H1 (cell line): ENCODE measurements around the gene ST6GALNAC5. TPM values are rescaled to one million over a fixed set of nuclear protein-coding genes. Genes with fewer than 3 reads are reported as not detected.

Source experiments
- CTCF ChIA-PET: fragments of 300-600 bp; sonication (Branson Sonifier 250); formaldehyde crosslinking; loops from one replicate; lab custom pipeline; 2021; ENCODE audit not compliant: partially characterized antibody; lab: Charles Lee
- POLR2A ChIA-PET: fragments of 300-600 bp; sonication (Branson Sonifier 250); formaldehyde crosslinking; loops from one replicate; lab custom pipeline; 2021; ENCODE audit warnings: inconsistent platforms; ENCODE audit not compliant: partially characterized antibody; lab: Charles Lee
- DNase-seq, 2 experiments: peaks; one replicate each; pipeline versions ENCODE4 v3.0.0 to v3.0.0-alpha.2; 2010 to 2022; ENCODE audit warnings: low spot score in 2 of 2, low read depth in 1 of 2, mixed read lengths in 1 of 2
- FAIRE-seq: peaks from 2 replicates; lab custom pipeline; 2011; peaks lifted over from hg19 to GRCh38; lab: Jason Lieb, UNC
- H2AFZ ChIP-seq: 2 replicates; pipeline ENCODE4 v1.8.1; 2012; ENCODE audit warnings: low read length, inconsistent platforms
- H2AK5ac ChIP-seq: 2 replicates; pipeline ENCODE4 v1.6.1; 2013; ENCODE audit warnings: low read depth, low read length
- H2BK120ac ChIP-seq: replicated peaks from 2 replicates; pipeline ENCODE3; 2013; ENCODE audit warnings: low read depth, low read length, inconsistent platforms
- H2BK12ac ChIP-seq: 2 replicates; pipeline ENCODE4 v1.6.1; 2013; ENCODE audit warnings: low read depth, low read length
- H2BK15ac ChIP-seq: 2 replicates; pipeline ENCODE4 v1.6.1; 2013; ENCODE audit warnings: low read length
- H2BK20ac ChIP-seq: 2 replicates; pipeline ENCODE4 v1.6.1; 2013; ENCODE audit warnings: low read length
- H2BK5ac ChIP-seq: 2 replicates; pipeline ENCODE4 v1.6.1; 2013; ENCODE audit warnings: low read depth, low read length
- H3K14ac ChIP-seq: 2 replicates; pipeline ENCODE4 v1.6.1; 2013; ENCODE audit warnings: inconsistent platforms; ENCODE audit not compliant: insufficient read length
- H3K18ac ChIP-seq: 2 replicates; pipeline ENCODE4 v1.6.1; 2013; ENCODE audit warnings: low read length; ENCODE audit errors: extremely low read depth
- H3K23ac ChIP-seq: 2 replicates; pipeline ENCODE4 v1.6.1; 2013; ENCODE audit warnings: inconsistent platforms; ENCODE audit not compliant: insufficient read length
- H3K23me2 ChIP-seq: 2 replicates; pipeline ENCODE4 v1.6.1; 2013; ENCODE audit warnings: low read depth, low read length
- H3K27ac ChIP-seq: 2 replicates; pipeline ENCODE4 v1.6.1; 2011; ENCODE audit warnings: low read depth, low read length, inconsistent platforms
- H3K27me3 ChIP-seq, 4 experiments: replicated peaks in 1 of 4; 1 replicate in 1 of 4; 2 replicates in 3 of 4; pipeline versions ENCODE4 v1.6.1 to v1.8.1; 2011 to 2013; ENCODE audit warnings: low read length in 3 of 4, mild to moderate bottlenecking in 3 of 4, inconsistent platforms in 2 of 4, mixed read lengths in 2 of 4, moderate library complexity in 1 of 4; ENCODE audit not compliant: control insufficient read depth in 3 of 4, insufficient read depth in 3 of 4; ENCODE audit errors: extremely low read depth in 1 of 4
- H3K36me3 ChIP-seq, 4 experiments: 2 replicates each; pipeline versions ENCODE4 v1.6.1 to v1.8.1; 2011 to 2013; ENCODE audit warnings: mild to moderate bottlenecking in 4 of 4, low read length in 3 of 4, moderate library complexity in 2 of 4, control low read depth in 1 of 4, inconsistent platforms in 1 of 4; ENCODE audit not compliant: insufficient read depth in 4 of 4, control insufficient read depth in 2 of 4
- H3K4ac ChIP-seq: replicated peaks from 2 replicates; pipeline ENCODE3; 2013; ENCODE audit warnings: low read length, low read depth, mixed read lengths, inconsistent platforms; ENCODE audit not compliant: insufficient read length
- H3K4me1 ChIP-seq, 4 experiments: replicated peaks in 1 of 4; 1 replicate in 1 of 4; 2 replicates in 3 of 4; pipeline versions ENCODE4 v1.6.1 to v1.8.1; 2011 to 2013; ENCODE audit warnings: low read length in 3 of 4, inconsistent platforms in 2 of 4, mixed read lengths in 1 of 4; ENCODE audit not compliant: insufficient read depth in 4 of 4, control insufficient read depth in 3 of 4
- H3K4me2 ChIP-seq, 2 experiments: 2 replicates each; pipeline versions ENCODE4 v1.6.1 to v1.8.1; 2011 to 2013; ENCODE audit warnings: low read depth in 2 of 2, low read length in 2 of 2, control low read depth in 1 of 2, inconsistent platforms in 1 of 2, mild to moderate bottlenecking in 1 of 2; ENCODE audit not compliant: insufficient read depth in 1 of 2
- H3K4me3 ChIP-seq, 4 experiments: fragments of 200-600, 300-600 bp in 1 of 4; sonication (generic), shearing (Covaris generic), sonication (Bioruptor Twin) in 1 of 4; 2 replicates each; pipeline versions ENCODE4 v1.5.1 to v1.8.1; 2011 to 2016; ENCODE audit warnings: low read length in 4 of 4, low read depth in 3 of 4, control low read depth in 2 of 4, inconsistent platforms in 2 of 4, mild to moderate bottlenecking in 2 of 4, mixed read lengths in 1 of 4, moderate library complexity in 1 of 4; ENCODE audit not compliant: insufficient read depth in 2 of 4; ENCODE audit errors: extremely low read depth in 1 of 4
- H3K56ac ChIP-seq: replicated peaks from 2 replicates; pipeline ENCODE3; 2013; ENCODE audit warnings: low read depth, mild to moderate bottlenecking, mixed read lengths, low read length, inconsistent platforms; ENCODE audit not compliant: insufficient read length
- H3K79me1 ChIP-seq: 2 replicates; pipeline ENCODE4 v1.6.1; 2013; ENCODE audit warnings: low read depth, low read length, control low read depth
- H3K79me2 ChIP-seq, 2 experiments: 2 replicates each; pipeline versions ENCODE4 v1.6.1 to v1.8.1; 2012 to 2013; ENCODE audit warnings: low read length in 2 of 2, mild to moderate bottlenecking in 2 of 2, inconsistent platforms in 1 of 2; ENCODE audit not compliant: insufficient read depth in 2 of 2, control insufficient read depth in 1 of 2
- H3K9ac ChIP-seq, 4 experiments: replicated peaks in 1 of 4; 1 replicate in 1 of 4; 2 replicates in 3 of 4; pipeline versions ENCODE4 v1.6.1 to v1.8.1; 2011 to 2013; ENCODE audit warnings: low read depth in 3 of 4, low read length in 3 of 4, control low read depth in 2 of 4, mild to moderate bottlenecking in 2 of 4, moderate library complexity in 2 of 4, inconsistent platforms in 1 of 4; ENCODE audit errors: extremely low read depth in 1 of 4
- H3K9me3 ChIP-seq, 2 experiments: 2 replicates each; pipeline versions ENCODE4 v1.6.1 to v1.8.1; 2012 to 2013; ENCODE audit warnings: mild to moderate bottlenecking in 2 of 2, moderate library complexity in 2 of 2, control low read depth in 1 of 2, inconsistent platforms in 1 of 2, low read depth in 1 of 2, low read length in 1 of 2, mixed read lengths in 1 of 2; ENCODE audit not compliant: insufficient read depth in 2 of 2
- H4K20me1 ChIP-seq, 2 experiments: replicated peaks in 1 of 2; 2 replicates each; pipeline versions ENCODE3 to v1.8.1; 2011 to 2013; ENCODE audit warnings: inconsistent platforms in 2 of 2, low read length in 2 of 2, mild to moderate bottlenecking in 1 of 2; ENCODE audit not compliant: insufficient read depth in 2 of 2, control insufficient read depth in 1 of 2
- H4K5ac ChIP-seq: 2 replicates; pipeline ENCODE4 v1.6.1; 2013; ENCODE audit warnings: low read length, low read depth, mixed read lengths, inconsistent platforms; ENCODE audit not compliant: insufficient read length
- H4K8ac ChIP-seq: 2 replicates; pipeline ENCODE4 v1.8.0; 2013; ENCODE audit warnings: mild to moderate bottlenecking, moderate library complexity, low read length, inconsistent platforms; ENCODE audit not compliant: insufficient read depth; ENCODE audit errors: extremely low read depth
- H4K91ac ChIP-seq: replicated peaks from 2 replicates; pipeline ENCODE3; 2013; ENCODE audit warnings: low read length, mixed read lengths, inconsistent platforms; ENCODE audit not compliant: insufficient read length
- ASH2L ChIP-seq: fragments of 200-600, 300-600 bp; sonication (generic); IDR thresholded peaks from one replicate; pipeline ENCODE4 v1.7.1; 2017; ENCODE audit warnings: low read length
- BACH1 ChIP-seq: IDR thresholded peaks from 2 replicates; pipeline ENCODE4 v1.6.1; 2012; ENCODE audit warnings: low read length, improper control_type of control experiment
- CBX5 ChIP-seq: fragments of 300-800, 300-1000 bp; sonication (generic); IDR thresholded peaks from 2 replicates; pipeline ENCODE4 v1.7.1; 2016; ENCODE audit warnings: antibody characterized with exemption, low read length, low read depth
- CTBP2 ChIP-seq: IDR thresholded peaks from 2 replicates; pipeline ENCODE4 v1.7.0; 2011; ENCODE audit warnings: borderline replicate concordance, mild to moderate bottlenecking, moderate library complexity, mixed read lengths, low read length; ENCODE audit not compliant: insufficient read depth, insufficient read length
- FOSL1 ChIP-seq: IDR thresholded peaks from 2 replicates; pipeline ENCODE4 v1.6.1; 2011; ENCODE audit warnings: mild to moderate bottlenecking, low read depth, low read length, moderate library complexity; ENCODE audit not compliant: insufficient read depth
- KDM5A ChIP-seq: fragments of 200-600 bp; IDR thresholded peaks from 2 replicates; pipeline ENCODE4 v1.7.1; 2012; ENCODE audit warnings: mild to moderate bottlenecking, low read length, inconsistent platforms, mixed read lengths
- NRF1 ChIP-seq: IDR thresholded peaks from 2 replicates; pipeline ENCODE4 v1.6.1; 2011; ENCODE audit warnings: mild to moderate bottlenecking, low read depth, low read length, improper control_type of control experiment
- POU5F1 ChIP-seq: IDR thresholded peaks from 2 replicates; pipeline ENCODE4 v1.6.1; 2011; ENCODE audit warnings: low read depth, mild to moderate bottlenecking, low read length, moderate library complexity
- RFX5 ChIP-seq: IDR thresholded peaks from 2 replicates; pipeline ENCODE4 v1.6.1; 2011; ENCODE audit warnings: low read depth, low read length, improper control_type of control experiment, borderline replicate concordance
- RXRA ChIP-seq: IDR thresholded peaks from 2 replicates; pipeline ENCODE4 v1.6.1; 2011; ENCODE audit warnings: low read depth, mild to moderate bottlenecking, low read length, moderate library complexity; ENCODE audit not compliant: insufficient read depth
- SIRT6 ChIP-seq: IDR thresholded peaks from one replicate; pipeline ENCODE4 v1.7.1; 2012; ENCODE audit warnings: low read length, inconsistent platforms
- SUZ12 ChIP-seq: fragments of 200-600 bp; sonication (generic); IDR thresholded peaks from 2 replicates; pipeline ENCODE4 v1.6.1; 2012; ENCODE audit warnings: mild to moderate bottlenecking, inconsistent platforms, low read length, moderate library complexity, mixed read lengths
- TAF7 ChIP-seq: optimal IDR thresholded peaks from 2 replicates; pipeline ENCODE3; 2011; ENCODE audit warnings: low read depth, mild to moderate bottlenecking, inconsistent platforms, low read length, moderate library complexity, borderline replicate concordance
- TCF12 ChIP-seq: IDR thresholded peaks from 2 replicates; pipeline ENCODE4 v1.6.1; 2011; ENCODE audit warnings: low read depth, mild to moderate bottlenecking, low read length
- WGBS, 2 experiments: shearing (Covaris generic) in 1 of 2; methylation state at CpG; one replicate each; pipeline versions ENCODE4 v1.1.6 to v1.1.7; 2013 to 2015; ENCODE audit warnings: low lambda C conversion rate in 2 of 2, mixed read lengths in 2 of 2, inconsistent platforms in 1 of 2, low coverage in 1 of 2, missing lambda C conversion rate in 1 of 2; ENCODE audit not compliant: insufficient replicate concordance in 2 of 2, insufficient coverage in 1 of 2, insufficient read length in 1 of 2; ENCODE audit errors: extremely low coverage in 1 of 2, missing lambda C conversion rate in 1 of 2; 5-methylcytosine and 5-hydroxymethylcytosine counted together
- polyA plus RNA-seq, 7 experiments: library from polyadenylated mRNA; depleted of rRNA in 3 of 7; stranded (reverse) in 5 of 7; unstranded in 2 of 7; fragments of >200 nt in 5 of 7; fragments of 200-250 nt in 2 of 7; gene quantifications; 1 replicate in 5 of 7; 2 replicates in 1 of 7; 4 replicates in 1 of 7; pipeline versions ENCODE4 v1.2.1 to v1.2.3, GENCODE V29; 2011 to 2013; ENCODE audit warnings: missing spikeins in 2 of 7, mixed read lengths in 2 of 7
- total RNA-seq: library from RNA; stranded (reverse); fragmentation: NEBNext Ultra II Directional; extraction: Animal tissue kit (Norgen Biotek cat#: 25700); gene quantifications from 2 replicates; pipeline ENCODE4 v1.2.1, GENCODE V29; 2021
- TF ChIP-seq, protein P1 (sequence below): IDR thresholded peaks from 2 replicates; pipeline ENCODE4 v1.6.1; 2012; ENCODE audit warnings: inconsistent platforms

Gene ST6GALNAC5
- total and polyA plus RNA-seq, 2 of the 8 experiments (the other 6 are each of a cell fraction or from before 2014, with no cell fraction given) = 6.2 to 7.3 TPM

DNA sequence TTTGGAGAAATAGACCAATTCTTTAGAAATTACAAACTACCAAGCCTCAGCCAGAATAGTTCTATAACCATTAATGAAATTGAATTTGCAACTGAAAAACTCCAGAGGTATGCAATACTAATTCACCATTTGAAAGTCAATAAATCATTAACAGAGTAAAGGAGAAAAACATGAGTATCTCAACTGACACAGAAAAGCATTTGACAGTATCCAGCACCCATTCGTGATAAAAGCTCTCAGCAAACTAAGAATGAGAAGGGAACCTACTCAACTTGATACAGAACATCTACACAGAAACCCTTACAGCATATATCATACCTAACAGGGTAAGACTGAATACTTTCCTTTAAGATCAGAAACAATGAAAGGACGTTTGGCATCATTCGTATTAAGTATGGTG, 54.3 kb downstream of the ST6GALNAC5 start:
- no peak overlapping the region for H3K27ac ChIP-seq
- DNase-seq (no peak), FAIRE-seq (no peak)
- H4K91ac ChIP-seq = no peak overlapping the region
- no peak overlapping the region for H2AFZ ChIP-seq
- H2BK20ac ChIP-seq = no peak overlapping the region
- ChIA-PET POLR2A (no interaction called here), CTCF (no interaction called here)
- H3K56ac ChIP-seq = no peak overlapping the region
- H3K79me1 ChIP-seq = no peaks in the 10 kb centered on the region
- H3K9ac ChIP-seq = no peak overlapping the region
- no peak overlapping the region for H2AK5ac ChIP-seq
- no peak overlapping the region for H3K4me3 ChIP-seq
- no peak overlapping the region for H2BK5ac ChIP-seq
- no peak overlapping the region for H2BK120ac ChIP-seq
- no peaks in the 10 kb centered on the region for H3K23me2 ChIP-seq
- no peak overlapping the region for H3K4ac ChIP-seq
- no peak overlapping the region for H4K8ac ChIP-seq
- H3K9me3 ChIP-seq = no peaks in the 10 kb centered on the region
- H2BK15ac ChIP-seq = no peak overlapping the region
- H3K36me3 ChIP-seq = no peaks in the 10 kb centered on the region
- no peaks in the 10 kb centered on the region for H3K27me3 ChIP-seq
- no peaks in the 10 kb centered on the region for H3K79me2 ChIP-seq
- H3K23ac ChIP-seq = no peak overlapping the region
- no peak overlapping the region for H2BK12ac ChIP-seq
- no peak overlapping the region for H3K4me2 ChIP-seq
- H3K18ac ChIP-seq = no peak overlapping the region
- H3K4me1 ChIP-seq = peaks cover 0 to 5% (median 0%) of the 10 kb centered on the region in 4 experiments; a peak in 2 of 7 replicates
- no peak overlapping the region for H3K14ac ChIP-seq
- no peak overlapping the region for H4K5ac ChIP-seq
- WGBS, 2 experiments = 87% methylated on average over 3 of the region's 3 CpGs; no CpG with 5 or more reads in 1 of the 2 experiments
- no peaks in the 10 kb centered on the region for H4K20me1 ChIP-seq
- TF ChIP-seq BACH1 (no peak), POU5F1 (no peak), NRF1 (no peak), FOSL1 (no peak), TAF7 (no peak), RXRA (no peak), RFX5 (no peak), CBX5 (no peak), CTBP2 (no peak), SUZ12 (no peak), TCF12 (no peak), KDM5A (no peak), ASH2L (no peak), SIRT6 (no peak)
- TF ChIP-seq, protein P1, sequence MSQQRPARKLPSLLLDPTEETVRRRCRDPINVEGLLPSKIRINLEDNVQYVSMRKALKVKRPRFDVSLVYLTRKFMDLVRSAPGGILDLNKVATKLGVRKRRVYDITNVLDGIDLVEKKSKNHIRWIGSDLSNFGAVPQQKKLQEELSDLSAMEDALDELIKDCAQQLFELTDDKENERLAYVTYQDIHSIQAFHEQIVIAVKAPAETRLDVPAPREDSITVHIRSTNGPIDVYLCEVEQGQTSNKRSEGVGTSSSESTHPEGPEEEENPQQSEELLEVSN = no peak
